ENCODE results near the gene MAP7D1.

The MAP7D1 gene

DNA sequence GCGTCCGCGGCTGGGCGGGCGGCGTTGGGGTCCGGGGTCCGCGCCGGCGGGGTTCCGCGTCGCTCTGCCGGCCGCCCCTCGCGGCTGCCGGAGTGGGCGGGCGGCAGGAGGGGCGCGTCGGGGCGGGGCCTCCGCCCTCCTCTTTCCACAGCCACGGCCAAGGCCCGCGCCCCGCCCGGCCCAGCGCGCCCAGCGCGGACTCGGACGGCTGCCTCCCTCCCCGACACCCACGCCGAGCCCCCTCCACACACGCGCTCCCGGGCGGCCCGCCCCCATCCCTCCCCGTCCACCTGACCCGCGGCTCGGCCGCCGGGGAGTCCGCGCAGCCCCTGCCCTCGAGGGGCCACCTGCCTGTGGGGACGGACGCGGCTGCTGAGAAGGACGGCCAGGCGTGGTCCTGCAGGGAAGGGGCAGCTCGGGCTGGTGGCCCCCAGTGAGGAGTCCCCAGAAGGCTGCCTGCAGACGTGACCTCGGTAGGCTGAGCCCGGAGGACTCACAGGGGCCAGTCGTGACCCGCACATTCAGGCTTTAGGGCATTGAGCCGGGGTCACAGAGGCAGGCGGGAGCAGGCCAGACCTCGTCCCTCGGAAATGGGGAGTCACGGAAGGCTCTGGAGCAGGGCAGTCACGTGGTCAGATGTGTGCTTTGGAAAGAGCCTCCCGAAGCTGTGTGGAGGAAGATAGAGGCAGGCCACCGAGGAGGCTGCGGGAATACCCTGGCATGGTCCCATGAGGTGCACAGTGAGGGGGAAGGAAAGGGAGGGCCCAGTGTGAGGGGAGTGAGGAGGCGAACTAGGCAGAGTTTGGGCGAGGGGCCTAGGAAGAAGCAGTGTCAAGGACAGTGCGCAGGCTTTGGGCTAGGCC lies 30.6 kb upstream of the MAP7D1 start, which contains the start of gene COL8A2:
Gene COL8A2 (minus strand): TSS at position 94 of the 863 bp plus-strand sequence. CDS start 24,980 bp downstream, outside the sequence.
- H3K4me2 ChIP-seq (ENCODE audit: low read length): no peak within 1 kb of the TSS
- H3K36me3 ChIP-seq (replicated peaks; ENCODE audit: low read depth, low read length): no peaks in the 10 kb centered on the region
- no peak within 1 kb of the TSS for H2AFZ ChIP-seq (ENCODE audit: low read depth, low read length)
- H3K27ac ChIP-seq (ENCODE audit: low read length): no peak within 1 kb of the TSS
- no peak within 1 kb of the TSS for H3K9ac ChIP-seq (ENCODE audit: low read length)
- H3K9me3 ChIP-seq (ENCODE audit: insufficient read depth, low read length): no peaks in the 10 kb centered on the region
- TF ChIP-seq EZH2phosphoT487 (IDR thresholded peaks at IDR 0.05; ENCODE audit: low read depth) (no peak), CTCF (IDR thresholded peaks at IDR 0.05; ENCODE audit: low read depth, low read length) (no peak)
- no peak within 1 kb of the TSS for H3K4me3 ChIP-seq (ENCODE audit: low read length)
- H3K27me3 ChIP-seq (ENCODE audit: low read depth, low read length): no peaks in the 10 kb centered on the region
- H4K20me1 ChIP-seq (ENCODE audit: insufficient read depth, low read length): no peaks in the 10 kb centered on the region
- peaks cover 21% of the 10 kb centered on the region for H3K4me1 ChIP-seq (ENCODE audit: low read length)
- no peaks in the 10 kb centered on the region for H3K79me2 ChIP-seq (ENCODE audit: low read length)

- Histone ChIP-seq H3K4me3 (ENCODE audit: low read length) (no peak overlapping the region), H3K9ac (ENCODE audit: low read length) (no peak overlapping the region), H2AFZ (ENCODE audit: low read depth, low read length) (no peak overlapping the region), H3K4me1 (ENCODE audit: low read length) (peaks cover 21% of the 10 kb centered on the region), H4K20me1 (ENCODE audit: insufficient read depth, low read length) (no peaks in the 10 kb centered on the region), H3K27me3 (ENCODE audit: low read depth, low read length) (no peaks in the 10 kb centered on the region), H3K36me3 (replicated peaks; ENCODE audit: low read depth, low read length) (no peaks in the 10 kb centered on the region), H3K9me3 (ENCODE audit: insufficient read depth, low read length) (no peaks in the 10 kb centered on the region), H3K27ac (ENCODE audit: low read length) (no peak overlapping the region), H3K4me2 (ENCODE audit: low read length) (no peak overlapping the region), H3K79me2 (ENCODE audit: low read length) (no peaks in the 10 kb centered on the region)
- TF ChIP-seq CTCF (IDR thresholded peaks at IDR 0.05; ENCODE audit: low read depth, low read length) (no peak), EZH2phosphoT487 (IDR thresholded peaks at IDR 0.05; ENCODE audit: low read depth) (no peak)
Measured at GRCh38 chr1:36126005-36126716, 29.8 kb upstream of the MAP7D1 start.

- Histone ChIP-seq H3K79me2 (ENCODE audit: low read length) (no peaks in the 10 kb centered on the region), H3K9ac (ENCODE audit: low read length) (no peak overlapping the region), H3K36me3 (replicated peaks; ENCODE audit: low read depth, low read length) (no peaks in the 10 kb centered on the region), H3K27me3 (ENCODE audit: low read depth, low read length) (no peaks in the 10 kb centered on the region), H4K20me1 (ENCODE audit: insufficient read depth, low read length) (no peaks in the 10 kb centered on the region), H3K27ac (ENCODE audit: low read length) (no peak overlapping the region), H2AFZ (ENCODE audit: low read depth, low read length) (no peak overlapping the region), H3K9me3 (ENCODE audit: insufficient read depth, low read length) (no peaks in the 10 kb centered on the region), H3K4me3 (ENCODE audit: low read length) (no peak overlapping the region), H3K4me2 (ENCODE audit: low read length) (no peak overlapping the region), H3K4me1 (ENCODE audit: low read length) (peaks cover 21% of the 10 kb centered on the region)
- TF ChIP-seq EZH2phosphoT487 (IDR thresholded peaks at IDR 0.05; ENCODE audit: low read depth): no peak
- TF ChIP-seq CTCF (IDR thresholded peaks at IDR 0.05; ENCODE audit: low read depth, low read length): no peak
Measured at GRCh38 chr1:36126797-36127500, 29.0 kb upstream of the MAP7D1 start.

Data from OCI-LY3 (cell line).